Skin of body (tissue), 2 donors: ENCODE measurements around the gene LIN52. TPM values are rescaled to one million over a fixed set of nuclear protein-coding genes. Genes with fewer than 3 reads are reported as not detected.

ENCODE experiments used
- DNase-seq: peaks from one replicate; lab custom pipeline; 2025; lab: John Stamatoyannopoulos, UW
- total RNA-seq: library from RNA; depleted of rRNA; stranded (reverse); fragments of >200 nt; gene quantifications from one replicate; pipeline ENCODE4 v1.2.3, GENCODE V29; 2014

Gene LIN52
- total RNA-seq, 1 donor from 2014 or later: 11.5 TPM

DNA sequence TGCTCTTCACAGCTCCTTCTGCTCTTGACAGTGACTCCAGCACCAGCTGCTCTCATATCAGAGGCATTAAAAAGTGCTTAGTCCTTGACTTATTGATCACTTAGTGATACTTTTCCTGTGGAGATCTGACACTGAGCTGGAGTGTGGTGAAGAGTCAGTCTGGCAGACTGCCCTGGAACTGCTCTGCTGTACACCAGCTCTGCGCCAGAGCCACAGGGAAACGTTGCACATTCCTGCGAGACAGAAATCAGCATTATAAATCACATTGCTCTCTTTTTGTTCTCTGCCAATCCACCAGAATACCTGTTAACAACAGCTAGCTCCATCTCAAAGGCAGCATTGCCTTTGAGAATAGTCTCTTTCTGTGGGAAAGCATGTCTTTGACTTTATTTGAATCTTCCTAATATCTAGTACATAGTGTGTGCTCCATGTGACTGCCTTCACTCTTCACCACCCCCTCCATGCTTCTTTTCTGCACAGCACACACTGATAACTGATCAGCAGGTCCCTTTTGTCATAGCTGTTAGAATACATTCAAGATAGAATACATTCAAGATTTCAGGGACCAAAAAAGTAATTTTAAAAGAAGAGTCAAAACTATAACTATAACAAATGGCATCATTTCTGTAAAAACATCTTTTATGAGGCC lies 106.3 kb downstream of the LIN52 start:
- no peak for DNase-seq

DNA sequence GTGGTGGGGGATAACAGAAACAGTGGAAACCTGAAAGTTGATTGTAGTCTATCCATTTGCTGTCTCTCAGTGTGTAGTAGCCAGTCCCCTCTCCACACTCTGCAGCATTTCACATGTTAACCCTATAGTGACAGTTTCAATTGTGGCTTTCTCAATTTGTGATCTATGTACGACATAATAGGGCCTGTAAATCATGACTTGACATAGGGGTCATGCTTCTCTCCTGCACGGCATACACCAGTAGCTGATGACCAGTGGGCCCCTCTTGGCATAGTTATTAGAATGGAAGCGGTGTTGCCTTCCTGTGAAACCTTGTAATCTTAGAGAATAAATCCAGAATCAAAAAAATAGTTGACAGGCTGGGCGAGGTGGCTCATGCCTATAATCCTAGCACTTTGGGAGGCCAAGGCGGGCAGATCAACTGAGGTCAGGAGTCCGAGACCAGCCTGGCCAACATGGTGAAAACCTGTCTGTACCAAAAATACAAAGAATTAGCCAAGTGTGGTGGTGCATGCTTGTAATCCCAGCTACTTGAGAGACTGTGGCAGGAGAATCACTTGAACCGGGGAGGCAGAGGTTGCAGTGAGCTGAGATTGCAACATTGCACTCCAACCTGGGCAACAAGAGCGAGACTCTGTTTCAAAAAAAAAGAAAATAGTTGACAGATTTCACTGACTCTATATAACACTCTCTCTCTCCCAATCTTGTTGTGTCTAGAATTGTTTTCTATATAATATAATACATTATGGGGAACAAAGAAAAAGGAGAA lies 109.9 kb downstream of the LIN52 start:
- no peak for DNase-seq

DNA sequence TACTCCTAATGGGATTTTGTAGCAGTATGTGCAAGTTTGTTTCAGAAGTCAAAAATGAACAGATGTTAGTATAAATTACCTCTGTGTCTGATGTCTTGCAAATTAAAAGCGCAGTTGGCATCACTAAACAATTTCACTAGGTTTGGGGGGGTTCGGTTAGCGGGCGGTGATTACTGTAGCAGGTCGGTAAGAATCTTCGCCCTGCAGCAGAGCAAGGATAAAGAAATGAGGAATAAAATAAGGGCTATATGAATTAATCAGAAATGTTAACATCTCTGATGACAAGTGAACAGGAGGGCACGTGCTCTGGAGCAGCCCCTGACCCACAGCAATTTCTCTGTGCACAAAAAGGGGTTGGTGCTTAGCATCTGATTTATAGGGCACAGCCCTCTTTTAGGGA lies 110.9 kb downstream of the LIN52 start:
- no peak for DNase-seq

DNA sequence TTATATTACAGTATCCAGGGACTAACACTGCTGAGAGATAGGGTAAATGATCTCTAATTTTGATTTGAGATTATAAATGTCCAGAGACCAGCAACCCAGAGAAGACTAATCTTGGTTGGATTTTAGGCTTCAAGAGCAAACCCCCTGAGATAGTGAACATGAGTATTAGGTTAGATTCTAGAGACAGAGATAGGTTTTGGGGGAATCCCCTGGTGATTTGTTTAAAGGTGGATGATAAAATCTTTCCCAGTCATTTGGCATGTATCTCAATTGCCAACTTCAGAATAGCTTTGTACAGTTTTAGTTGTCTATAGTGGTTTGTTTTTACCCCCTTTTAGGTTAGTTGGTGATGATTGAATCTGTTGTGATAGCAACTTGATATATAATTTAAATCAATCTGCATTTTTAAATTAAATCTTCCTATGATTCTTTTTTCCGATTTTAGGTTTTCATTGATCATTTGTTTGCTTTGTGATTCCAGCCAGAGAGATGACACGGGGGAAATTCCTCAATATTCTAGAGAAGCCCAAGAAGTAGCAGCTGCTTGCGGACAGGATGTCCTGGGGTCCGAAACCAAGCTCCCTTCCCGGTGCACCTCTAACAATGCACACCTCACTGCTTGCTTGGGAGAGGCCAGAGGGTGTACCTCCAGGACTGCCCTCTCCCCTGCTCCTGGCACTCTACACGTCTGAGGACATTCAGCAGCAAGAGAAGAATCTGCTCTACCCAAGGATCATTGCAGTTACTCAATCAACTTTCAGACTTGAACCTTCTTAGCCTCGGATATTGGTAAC lies 113.9 kb downstream of the LIN52 start:
- DNase-seq: no peak

DNA sequence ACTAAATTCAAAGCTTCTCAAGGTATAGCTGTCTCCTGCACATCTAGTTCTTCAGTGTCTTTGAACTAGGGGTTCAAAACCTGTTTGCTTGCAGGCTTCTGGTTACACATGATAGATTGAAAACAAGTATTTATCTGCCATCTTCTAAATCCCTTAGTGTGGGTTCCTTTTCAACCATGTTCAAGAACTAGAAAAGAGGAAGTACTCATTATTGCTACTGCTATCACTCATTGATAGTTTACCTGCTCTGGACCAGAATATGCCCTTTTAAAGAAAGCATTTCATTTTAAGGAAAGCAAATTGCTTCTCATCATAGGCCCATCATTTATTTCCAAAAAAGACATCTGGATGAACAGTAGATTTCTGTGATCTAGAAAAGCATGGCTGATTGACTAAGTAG lies 117.4 kb downstream of the LIN52 start:
- no peak for DNase-seq

DNA sequence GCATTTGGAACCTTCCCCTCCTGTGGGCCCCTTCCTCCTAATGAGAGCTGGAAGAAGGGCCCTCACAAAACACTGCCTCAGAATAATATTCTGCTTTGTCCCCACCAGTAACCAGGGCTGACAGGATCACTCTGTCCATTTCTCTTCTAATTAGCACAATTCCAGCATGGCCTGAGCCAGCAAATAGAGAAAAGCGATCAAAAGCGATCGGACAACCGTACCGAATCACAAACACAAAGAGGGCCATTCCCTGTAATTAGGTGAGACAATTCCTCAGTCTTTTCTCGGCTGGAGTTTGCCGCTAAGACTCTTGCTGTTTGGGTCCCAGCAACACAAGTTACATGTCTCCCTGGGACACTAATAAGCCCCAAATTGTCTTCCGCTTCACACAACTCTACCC lies 118.9 kb downstream of the LIN52 start:
- DNase-seq: no peak

DNA sequence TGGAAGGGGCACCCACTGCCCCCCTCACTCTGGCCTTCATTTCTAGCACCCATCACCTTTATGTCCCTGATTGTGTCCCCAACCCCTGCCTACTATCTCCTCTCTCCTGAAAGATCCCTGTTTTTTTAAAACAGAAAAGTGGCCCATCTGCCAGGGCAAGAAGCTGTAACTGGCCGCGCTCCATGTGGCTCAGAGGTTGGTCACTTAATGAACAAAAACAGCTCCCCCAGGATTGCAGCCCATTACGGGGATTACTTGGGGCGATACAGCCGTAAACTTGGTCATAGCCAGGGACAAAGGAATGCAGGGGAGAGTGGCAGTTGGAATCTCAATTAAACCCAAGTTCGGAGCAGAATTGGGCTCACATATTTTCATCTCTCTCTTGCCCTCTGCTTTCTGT lies 119.7 kb downstream of the LIN52 start:
- DNase-seq: no peak

DNA sequence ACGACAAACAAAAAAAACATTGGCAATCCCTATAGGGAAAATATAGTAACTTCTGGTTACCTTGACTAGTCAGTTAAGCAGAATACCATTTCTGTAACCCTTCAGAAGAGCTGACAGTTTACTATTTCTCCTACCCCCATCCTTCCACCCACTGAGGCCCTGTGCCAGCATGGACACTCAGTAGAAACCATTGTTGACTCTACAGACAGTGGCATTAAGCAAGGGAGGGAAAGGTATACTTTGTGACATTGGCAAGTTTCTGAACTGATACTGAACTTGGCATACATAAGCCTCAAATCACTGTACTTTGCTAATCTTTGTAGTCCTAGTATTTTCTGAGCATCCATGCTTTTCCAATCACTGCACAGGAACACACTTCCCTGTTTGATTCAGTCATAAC lies 121.1 kb downstream of the LIN52 start:
- no peak for DNase-seq

DNA sequence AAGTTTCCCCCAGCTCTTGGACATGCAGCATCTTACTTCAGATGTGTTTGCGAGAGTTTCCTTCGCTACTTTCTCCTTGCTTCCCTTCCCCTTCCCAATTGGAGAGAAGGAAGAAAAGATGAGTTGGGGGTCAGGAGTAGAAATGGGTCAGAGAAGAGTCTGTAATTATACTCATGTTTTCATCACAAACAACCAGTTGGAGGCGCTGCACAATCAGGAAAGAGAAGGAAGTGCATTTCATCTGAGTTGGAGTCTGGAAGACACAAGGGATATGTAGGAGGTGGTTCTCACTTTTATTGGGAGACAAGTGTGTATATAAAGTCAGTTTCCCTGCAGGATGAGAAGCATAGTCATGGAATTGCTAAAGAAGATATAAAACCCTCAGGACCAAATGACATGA lies 123.2 kb downstream of the LIN52 start:
- no peak for DNase-seq

DNA sequence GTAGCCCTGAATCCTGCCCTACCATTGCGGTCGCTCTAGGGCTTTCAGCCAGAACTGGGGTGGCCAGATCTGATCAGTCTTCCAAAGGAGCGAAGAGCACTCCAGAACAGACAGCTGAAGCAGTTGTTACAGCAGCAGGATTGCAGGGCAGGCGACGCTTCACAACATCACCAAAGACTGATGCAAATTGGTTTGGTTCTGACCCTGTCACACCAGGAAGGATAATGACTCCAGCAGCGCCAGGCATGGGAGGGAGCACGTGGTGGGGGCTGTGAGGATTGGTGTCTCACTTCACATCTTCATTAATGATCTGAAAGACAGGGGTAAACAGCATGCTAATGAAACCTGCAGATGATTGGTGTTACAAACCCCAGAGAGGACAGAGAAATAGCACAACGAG lies 123.9 kb downstream of the LIN52 start:
- DNase-seq: no peak

DNA sequence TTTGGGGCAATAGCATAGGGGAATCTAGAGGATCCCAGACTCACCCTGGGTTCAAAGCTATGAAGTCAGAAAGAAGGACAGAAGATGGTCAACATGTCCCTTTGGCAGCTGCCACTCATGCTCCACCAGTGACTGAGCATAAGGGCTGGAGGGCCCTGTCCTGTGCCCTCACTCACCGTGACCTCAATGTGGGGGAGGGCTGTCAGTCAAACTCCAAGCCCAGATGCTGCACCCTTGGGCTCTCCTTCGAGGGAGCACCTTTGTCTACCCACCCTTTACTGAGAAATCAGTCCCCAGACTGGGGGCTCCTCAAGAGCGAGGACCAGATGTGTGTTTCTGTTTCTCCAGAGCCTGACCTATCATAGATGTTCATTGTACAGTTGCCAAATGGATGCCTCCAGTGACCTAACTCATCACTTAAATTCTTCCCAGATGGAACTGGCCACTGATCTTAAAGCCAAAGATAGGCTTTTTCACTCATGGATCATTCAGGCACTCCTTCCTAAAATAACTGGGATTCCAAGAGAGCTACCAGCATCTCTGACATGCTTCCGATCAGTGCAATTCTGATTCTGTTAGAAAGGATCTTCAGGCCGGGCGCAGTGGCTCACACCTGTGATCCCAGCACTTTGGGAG lies 127.3 kb downstream of the LIN52 start:
- DNase-seq: no peak

DNA sequence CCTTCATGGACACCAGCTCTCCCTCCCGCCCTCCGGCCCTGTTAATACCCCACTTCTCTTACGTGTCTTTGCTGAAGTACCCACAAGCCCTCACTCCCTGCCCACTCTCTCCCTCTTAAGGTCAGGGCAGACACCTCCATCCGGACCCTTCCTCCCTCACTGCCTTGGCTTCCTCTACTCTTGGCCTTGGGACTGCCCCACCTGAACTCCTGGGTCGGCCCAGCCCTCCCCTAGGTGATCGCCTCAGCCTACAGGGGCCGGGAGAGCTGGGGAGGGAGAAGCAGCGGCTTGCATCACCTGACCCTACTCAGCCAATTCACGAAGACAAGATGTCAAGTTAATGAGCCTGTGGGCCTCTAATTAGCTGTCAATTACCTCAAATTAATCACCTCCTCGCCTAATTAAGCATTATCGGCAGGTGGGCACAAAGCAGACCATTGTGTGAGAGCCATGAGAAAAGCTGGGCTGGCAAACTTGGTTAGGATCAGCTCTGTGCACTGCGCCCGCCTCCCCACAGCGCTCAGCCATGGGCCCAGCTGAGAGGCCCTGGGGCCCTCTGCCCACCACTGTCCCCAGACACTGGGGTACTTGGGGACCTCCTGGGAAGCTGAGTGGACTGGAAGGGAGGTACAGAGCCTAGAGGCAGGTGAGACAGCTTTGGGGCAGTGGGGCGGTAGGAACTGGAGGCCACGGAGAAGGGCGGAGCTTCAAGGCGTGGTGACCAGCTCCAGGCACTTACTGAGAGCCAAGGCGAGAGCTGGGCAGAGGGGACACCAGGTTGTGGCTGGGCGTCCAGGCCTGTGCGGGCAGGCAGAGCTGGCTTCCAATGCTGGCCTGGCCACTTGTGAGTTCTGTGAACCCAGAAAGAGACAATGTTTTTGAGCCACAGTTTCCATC lies 129.4 kb downstream of the LIN52 start:
- DNase-seq: no peak

DNA sequence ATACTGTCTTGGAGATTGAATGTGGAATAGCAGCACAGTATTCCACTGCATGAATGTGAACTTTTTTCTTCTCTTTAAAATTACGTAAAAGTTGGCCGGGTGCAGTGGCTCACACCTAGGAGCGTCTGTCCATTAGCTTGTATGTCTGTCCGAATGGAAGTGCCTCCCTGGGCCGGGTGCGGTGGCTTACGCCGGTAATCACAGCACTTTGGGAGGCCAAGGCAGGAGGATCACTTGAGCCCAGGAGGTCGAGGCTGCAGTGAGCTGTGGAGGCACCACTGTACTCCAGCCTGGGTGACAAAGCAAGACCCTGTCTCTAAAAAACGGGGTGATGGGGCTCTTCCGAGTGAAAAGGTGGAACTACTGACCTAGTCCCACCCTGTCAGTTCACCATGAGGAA lies 131.9 kb downstream of the LIN52 start:
- DNase-seq: no peak

DNA sequence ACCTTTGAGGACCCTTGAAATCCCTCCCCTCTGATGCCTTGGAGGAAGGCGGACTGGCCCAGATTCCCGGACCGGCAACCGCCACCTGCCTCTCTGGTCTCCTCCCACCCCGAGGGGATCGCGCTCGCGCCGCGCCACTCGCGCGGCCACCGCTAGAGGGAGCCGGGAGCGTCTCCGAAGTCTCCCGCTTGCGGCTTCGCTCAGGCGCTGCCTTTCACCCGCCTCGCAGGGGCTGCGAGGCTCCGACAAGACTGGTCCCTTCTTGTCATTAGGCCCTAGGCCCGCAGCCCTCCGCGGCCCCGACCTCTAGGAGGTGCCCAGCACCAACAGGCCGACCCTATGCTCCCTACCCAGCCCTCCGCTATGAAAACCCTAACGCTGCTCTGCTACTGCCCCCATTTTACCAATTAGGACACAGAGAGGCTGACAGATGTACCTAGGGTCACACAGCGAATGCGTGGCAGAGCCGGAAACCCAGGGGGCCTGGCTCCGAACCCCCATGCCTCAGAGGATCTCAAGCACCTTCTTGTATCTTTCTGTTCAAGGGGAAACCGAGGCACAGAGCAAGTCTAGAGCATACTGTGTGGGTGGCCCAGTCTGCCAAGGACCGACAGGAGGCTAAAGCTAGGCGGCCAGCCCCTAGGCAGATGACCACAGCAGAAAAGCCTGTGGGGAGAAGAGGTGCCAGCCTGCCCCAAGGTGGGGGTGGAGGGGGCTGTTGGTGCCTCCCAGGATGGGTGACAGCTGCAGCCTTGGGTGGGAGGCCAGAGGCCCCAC lies 133.1 kb downstream of the LIN52 start:
- peak; percentile 10 for DNase-seq

DNA sequence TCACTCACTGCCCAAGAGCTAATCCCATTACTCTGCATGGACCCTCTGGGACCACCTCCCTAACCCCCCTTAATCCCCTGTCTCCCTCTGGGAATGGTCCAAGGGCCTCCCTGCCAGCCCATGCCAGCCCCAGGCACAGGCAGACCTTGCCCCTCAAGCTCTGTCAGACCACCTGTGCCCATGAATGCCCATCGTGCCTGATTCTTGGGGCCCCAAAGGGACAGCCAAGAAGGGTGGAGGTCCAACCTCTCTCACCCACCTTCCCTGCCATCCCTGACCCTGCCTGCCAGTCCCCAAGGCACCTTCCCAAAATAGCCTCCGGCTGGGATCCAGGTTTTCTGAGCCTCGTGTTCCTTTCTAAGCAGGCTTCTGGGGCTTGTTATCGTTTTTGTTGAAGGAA lies 133.7 kb downstream of the LIN52 start:
- DNase-seq: no peak

DNA sequence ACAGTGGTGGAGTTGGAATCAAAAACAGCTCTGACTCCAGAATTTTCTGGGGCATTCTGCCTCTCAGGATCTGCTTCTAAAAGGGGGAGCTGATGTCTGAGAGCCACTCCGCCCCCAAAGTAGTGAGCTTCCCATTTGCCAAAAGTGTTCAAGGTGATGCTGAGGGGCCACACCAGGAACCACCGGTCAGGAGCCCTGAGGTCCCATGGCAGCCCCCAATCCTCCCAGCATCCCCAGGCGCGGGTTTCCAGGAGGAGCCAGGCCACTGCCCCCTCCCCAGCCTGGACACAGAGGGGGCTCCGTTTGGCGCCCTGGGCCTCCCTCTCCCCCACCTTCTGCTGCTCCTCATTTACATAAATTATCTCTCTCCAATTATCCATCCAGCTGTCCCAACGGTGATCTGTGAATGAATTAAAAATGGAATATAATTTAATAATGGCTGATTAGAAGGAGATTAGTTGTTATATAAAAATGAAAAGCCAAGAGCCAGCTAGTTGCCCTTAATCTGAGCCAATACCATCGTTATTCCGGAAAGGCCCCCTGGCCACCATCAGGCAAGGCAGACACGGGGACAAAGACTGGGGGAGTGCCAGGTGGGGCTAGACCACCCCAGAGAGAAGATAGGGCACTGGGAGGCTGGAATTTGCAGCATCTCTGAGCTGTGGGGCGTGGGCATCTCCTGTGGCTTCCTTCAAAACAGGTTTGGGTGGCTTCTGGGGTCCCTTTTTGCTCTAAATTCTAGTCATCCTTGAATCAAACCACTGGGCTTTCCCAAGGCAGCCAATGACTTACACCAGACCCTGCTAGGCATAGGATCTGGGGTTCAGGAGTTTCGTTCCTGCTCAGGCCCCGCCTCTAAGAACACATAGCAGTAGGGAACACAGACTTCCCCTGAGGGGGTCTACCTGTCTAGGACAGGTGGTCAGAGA lies 134.8 kb downstream of the LIN52 start:
- DNase-seq: no peak

DNA sequence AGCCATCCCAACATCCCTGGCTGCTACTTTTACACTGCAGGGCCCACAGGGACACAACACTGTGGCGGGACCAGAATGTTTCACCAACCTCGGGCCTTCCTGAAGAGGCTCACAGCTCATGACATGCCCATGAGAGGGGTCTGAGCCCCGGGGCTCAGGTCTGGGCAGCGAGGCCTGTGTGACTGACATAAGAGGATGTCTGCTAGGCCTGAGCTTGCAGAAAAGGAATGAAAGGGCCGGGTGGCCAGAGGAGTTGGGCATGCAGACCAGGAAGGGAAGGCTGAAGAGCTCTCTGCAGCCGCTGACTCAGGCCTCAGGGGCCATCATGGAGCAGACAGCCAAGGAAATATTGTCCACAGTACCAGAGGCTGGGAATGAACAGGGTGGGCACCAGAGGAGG lies 136.2 kb downstream of the LIN52 start:
- DNase-seq: no peak

DNA sequence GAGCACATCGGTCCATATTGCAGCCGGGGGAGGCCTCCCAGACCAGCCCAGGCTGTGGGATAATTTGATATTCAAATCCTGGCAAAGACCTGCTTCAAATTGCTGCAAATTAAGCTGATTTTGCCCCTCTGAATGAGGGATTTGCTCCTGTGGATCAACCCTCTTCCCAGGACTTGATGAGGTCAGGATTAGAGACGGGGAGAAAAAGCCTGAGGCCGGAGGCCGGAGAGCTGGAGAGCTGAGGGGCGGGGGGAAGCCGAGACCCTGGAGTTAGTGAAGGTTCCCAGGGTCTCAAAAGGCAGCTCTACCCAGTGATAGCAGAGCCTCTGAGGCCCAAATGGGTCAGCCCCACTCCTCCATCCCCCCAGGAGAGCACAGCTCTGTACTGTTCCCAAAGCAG lies 137.0 kb downstream of the LIN52 start:
- no peak for DNase-seq

DNA sequence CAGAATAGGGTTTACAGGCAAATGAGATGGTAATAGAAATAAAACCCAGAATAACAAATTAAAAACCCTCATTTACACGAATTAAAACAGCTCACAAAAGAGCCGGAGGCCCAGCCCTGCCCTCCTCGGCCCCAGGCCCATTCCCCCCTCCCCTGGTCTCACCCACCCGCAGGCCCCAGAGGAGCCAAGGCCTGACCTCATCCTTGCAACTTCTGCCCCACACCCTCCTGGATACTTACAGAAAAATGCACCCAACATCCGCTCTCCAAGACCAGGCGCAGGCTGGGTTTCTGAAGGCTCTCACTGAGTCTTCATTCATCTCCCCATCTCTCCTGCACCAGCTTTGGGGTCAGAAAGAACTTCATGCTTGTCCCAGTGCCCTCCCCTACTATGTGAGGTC lies 138.3 kb downstream of the LIN52 start:
- DNase-seq: no peak
